Nephron progenitor cell (in vitro differentiated cells): Measurements from ENCODE around the gene SUV39H2.
"Not testable (repeated sequence)": the region's sequence is repeated elsewhere in the genome, so short reads cannot be mapped to it uniquely, and the experiment has no call there.

Experiments
- DNase-seq: peaks from one replicate; pipeline ENCODE4 v3.0.0; 2021
- H3K27ac Mint-ChIP-seq: 2 replicates; pipeline ENCODE4 v1.8.0; 2021; ENCODE audit warnings: mild to moderate bottlenecking, moderate library complexity, mixed read lengths
- H3K27me3 Mint-ChIP-seq: 2 replicates; pipeline ENCODE4 v1.8.0; 2021; ENCODE audit warnings: mild to moderate bottlenecking, low read depth, mixed read lengths; ENCODE audit not compliant: poor library complexity
- H3K36me3 Mint-ChIP-seq: 2 replicates; pipeline ENCODE4 v1.8.0; 2021; ENCODE audit warnings: low read depth, mixed read lengths
- H3K4me1 Mint-ChIP-seq: 2 replicates; pipeline ENCODE4 v1.8.0; 2021; ENCODE audit warnings: mixed read lengths
- H3K4me3 Mint-ChIP-seq: 2 replicates; pipeline ENCODE4 v1.8.0; 2021; ENCODE audit warnings: mild to moderate bottlenecking, moderate library complexity, mixed read lengths
- H3K9me3 Mint-ChIP-seq: 2 replicates; pipeline ENCODE4 v1.8.0; 2021; ENCODE audit warnings: mild to moderate bottlenecking, moderate library complexity, mixed read lengths
- CTCF ChIP-seq: fragments of 200-600 bp; sonication (generic); IDR thresholded peaks from 2 replicates; pipeline ENCODE4 v1.5.0; 2021; ENCODE audit warnings: antibody characterized with exemption

SUV39H2 gene

DNA sequence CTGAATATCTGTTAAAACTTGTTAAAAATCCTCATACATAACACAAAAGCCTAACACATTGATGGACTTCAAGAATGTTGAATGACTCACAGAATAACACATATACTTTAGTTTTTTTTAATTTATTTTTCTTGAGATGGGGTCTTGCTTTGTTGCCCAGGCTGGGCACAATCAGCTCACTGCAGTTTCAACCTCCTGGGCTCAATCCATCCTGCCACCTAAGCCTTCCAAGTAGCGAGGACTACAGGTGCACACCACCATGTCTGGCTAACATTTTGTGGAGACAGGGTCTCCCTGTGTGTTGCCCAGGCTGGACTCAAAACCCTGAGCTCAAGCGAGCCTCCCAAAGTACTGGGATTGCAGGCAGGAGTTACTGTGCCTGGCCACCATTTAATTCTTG, 28.1 kb downstream of the SUV39H2 start:
- no peak for DNase-seq
- no peak for TF ChIP-seq CTCF
- H3K9me3 Mint-ChIP-seq, result peaks cover 30% of the 10 kb centered on the region
- H3K27me3 Mint-ChIP-seq, result no peaks in the 10 kb centered on the region
- no peaks in the 10 kb centered on the region for H3K4me1 Mint-ChIP-seq
- no peak overlapping the region for H3K27ac Mint-ChIP-seq
- peaks cover 95% of the 10 kb centered on the region for H3K36me3 Mint-ChIP-seq
- no peak overlapping the region for H3K4me3 Mint-ChIP-seq

DNA sequence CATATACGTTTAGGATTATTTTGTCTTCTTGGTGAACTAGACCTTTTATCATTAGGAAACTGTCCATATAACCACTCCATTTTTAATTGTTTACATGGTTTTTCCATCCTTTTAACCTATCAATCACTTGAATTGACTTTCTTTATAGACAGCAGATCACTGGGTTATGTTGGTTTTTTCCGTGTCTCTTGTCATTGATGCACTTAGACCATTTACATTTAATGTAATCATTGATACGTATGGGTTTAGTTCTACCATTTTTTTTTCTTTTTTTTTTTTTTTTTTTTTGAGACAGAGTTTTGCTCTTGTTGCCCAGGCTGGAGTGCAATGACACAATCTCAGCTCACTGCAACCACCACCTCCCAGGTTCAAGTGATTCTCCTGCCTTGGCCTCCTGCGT, 28.9 kb downstream of the SUV39H2 start:
- H3K4me3 Mint-ChIP-seq, H3K27ac Mint-ChIP-seq, DNase-seq, H3K27me3 Mint-ChIP-seq, H3K4me1 Mint-ChIP-seq: not testable (repeated sequence)
- peaks cover 35% of the 10 kb centered on the region for H3K9me3 Mint-ChIP-seq
- peaks cover 95% of the 10 kb centered on the region for H3K36me3 Mint-ChIP-seq

DNA sequence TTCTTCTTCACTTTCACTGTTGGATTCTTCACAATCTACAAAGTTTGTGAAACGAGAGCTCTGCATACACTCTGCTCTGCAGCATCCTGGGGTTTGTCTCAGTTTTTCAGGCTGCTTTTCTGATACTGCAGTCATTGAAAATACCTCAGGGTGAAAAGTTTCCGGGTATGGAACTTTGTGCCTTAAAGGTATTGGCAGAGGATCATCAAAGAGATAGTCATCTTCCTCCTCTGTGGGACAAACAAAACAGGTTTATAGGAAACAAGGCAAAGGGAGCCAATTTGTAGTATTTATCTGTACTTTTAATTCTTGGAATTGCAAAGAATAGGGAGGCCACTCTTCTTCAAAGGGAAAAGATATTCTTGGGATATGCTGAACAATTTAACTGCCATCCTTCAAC, 30.4 kb downstream of the SUV39H2 start:
- Mint-ChIP-seq H3K36me3 (peaks cover 99% of the 10 kb centered on the region), H3K9me3 (peaks cover 47% of the 10 kb centered on the region), H3K4me1 (no peaks in the 10 kb centered on the region), H3K27ac (no peak overlapping the region), H3K4me3 (no peak overlapping the region), H3K27me3 (no peaks in the 10 kb centered on the region)
- TF ChIP-seq CTCF, result no peak
- DNase-seq, result no peak

DNA sequence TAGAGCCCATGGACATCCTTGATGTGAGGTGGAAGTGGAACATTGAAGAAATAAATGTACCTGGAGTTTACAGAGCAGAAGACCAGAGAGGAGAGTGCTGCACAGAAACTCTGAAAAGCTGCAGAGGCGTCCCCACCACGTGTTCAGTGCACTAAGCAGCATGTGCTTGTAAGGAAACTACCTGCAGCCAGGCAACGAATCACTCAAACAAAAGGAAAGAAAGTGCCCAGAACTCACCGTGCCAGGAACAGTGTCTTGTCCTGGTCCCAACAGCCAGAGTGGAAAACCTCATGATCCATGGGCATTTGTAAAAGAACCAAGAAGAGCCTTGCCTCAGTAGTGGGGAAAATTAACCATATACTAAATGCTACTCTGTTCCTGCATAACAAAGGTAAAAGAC, 32.3 kb downstream of the SUV39H2 start:
- Mint-ChIP-seq H3K27ac (no peak overlapping the region), H3K4me3 (no peak overlapping the region), H3K4me1 (no peaks in the 10 kb centered on the region), H3K36me3 (peaks cover 100% of the 10 kb centered on the region), H3K27me3 (no peaks in the 10 kb centered on the region), H3K9me3 (peaks cover 65% of the 10 kb centered on the region)
- TF ChIP-seq CTCF, result no peak
- DNase-seq, result no peak

- no peak for TF ChIP-seq CTCF
- H3K27me3 Mint-ChIP-seq, result no peaks in the 10 kb centered on the region
- H3K9me3 Mint-ChIP-seq, result peaks cover 74% of the 10 kb centered on the region
- H3K27ac Mint-ChIP-seq, result no peak overlapping the region
- no peaks in the 10 kb centered on the region for H3K4me1 Mint-ChIP-seq
- H3K4me3 Mint-ChIP-seq, result no peak overlapping the region
- peaks cover 100% of the 10 kb centered on the region for H3K36me3 Mint-ChIP-seq
- DNase-seq, result no peak
Measured at GRCh38 chr10:14911801-14912200, 33.1 kb downstream of the SUV39H2 start.

GRCh38 chr10:14916600-14916999, 37.9 kb downstream of the SUV39H2 start:
- H3K27ac Mint-ChIP-seq, result no peak overlapping the region
- no peak for TF ChIP-seq CTCF
- H3K27me3 Mint-ChIP-seq, result no peaks in the 10 kb centered on the region
- H3K9me3 Mint-ChIP-seq, result peaks cover 61% of the 10 kb centered on the region
- H3K4me1 Mint-ChIP-seq, result no peaks in the 10 kb centered on the region
- no peak overlapping the region for H3K4me3 Mint-ChIP-seq
- no peak for DNase-seq
- peaks cover 98% of the 10 kb centered on the region for H3K36me3 Mint-ChIP-seq
